Neural cell (in vitro differentiated cells): ENCODE measurements around the gene PTPRQ.

Experiments
- EP300 ChIP-seq: fragments of 450-650 bp; conservative IDR thresholded peaks from 2 replicates; pipeline ENCODE4 v1.6.1; 2014; ENCODE audit warnings: antibody characterized with exemption, mild to moderate bottlenecking, moderate library complexity; ENCODE audit not compliant: poor library complexity, severe bottlenecking
- EZH2 ChIP-seq: fragments of 200-600, 300-800 bp; shearing (Covaris generic), sonication (generic); IDR thresholded peaks from 2 replicates; pipeline ENCODE4 v1.6.1; 2014; ENCODE audit warnings: antibody characterized with exemption, low read length, borderline replicate concordance, mild to moderate bottlenecking; ENCODE audit not compliant: insufficient read depth, poor library complexity, severe bottlenecking
- TAF1 ChIP-seq: IDR thresholded peaks from 2 replicates; pipeline ENCODE4 v1.6.1; 2012; ENCODE audit warnings: low read depth
- TF ChIP-seq, protein P1 (sequence below): fragments of 450-650 bp; IDR thresholded peaks from 2 replicates; pipeline ENCODE4 v1.5.1; 2014; ENCODE audit warnings: antibody characterized with exemption, mild to moderate bottlenecking, moderate library complexity; ENCODE audit not compliant: poor library complexity, severe bottlenecking

DNA sequence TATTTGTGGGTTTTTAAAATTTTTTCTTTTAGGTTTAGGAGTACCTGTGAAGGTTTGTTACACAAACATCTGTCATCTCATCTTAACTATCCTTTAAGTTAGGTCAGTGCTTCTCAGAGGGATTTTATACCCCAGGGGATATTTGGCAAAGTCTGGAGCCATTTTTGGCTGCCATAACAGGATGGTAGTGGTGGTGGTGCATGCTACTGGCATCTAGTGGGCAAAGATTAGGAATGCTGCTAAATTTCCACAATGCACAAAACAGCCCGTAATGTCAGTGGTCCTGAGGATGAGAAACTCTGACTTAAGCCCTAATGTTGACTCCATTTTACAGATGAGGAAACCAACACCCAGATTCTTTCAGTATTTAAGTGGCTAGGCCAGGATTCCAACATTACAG lies 178.2 kb downstream of the PTPRQ start:
- TF ChIP-seq, protein P1, sequence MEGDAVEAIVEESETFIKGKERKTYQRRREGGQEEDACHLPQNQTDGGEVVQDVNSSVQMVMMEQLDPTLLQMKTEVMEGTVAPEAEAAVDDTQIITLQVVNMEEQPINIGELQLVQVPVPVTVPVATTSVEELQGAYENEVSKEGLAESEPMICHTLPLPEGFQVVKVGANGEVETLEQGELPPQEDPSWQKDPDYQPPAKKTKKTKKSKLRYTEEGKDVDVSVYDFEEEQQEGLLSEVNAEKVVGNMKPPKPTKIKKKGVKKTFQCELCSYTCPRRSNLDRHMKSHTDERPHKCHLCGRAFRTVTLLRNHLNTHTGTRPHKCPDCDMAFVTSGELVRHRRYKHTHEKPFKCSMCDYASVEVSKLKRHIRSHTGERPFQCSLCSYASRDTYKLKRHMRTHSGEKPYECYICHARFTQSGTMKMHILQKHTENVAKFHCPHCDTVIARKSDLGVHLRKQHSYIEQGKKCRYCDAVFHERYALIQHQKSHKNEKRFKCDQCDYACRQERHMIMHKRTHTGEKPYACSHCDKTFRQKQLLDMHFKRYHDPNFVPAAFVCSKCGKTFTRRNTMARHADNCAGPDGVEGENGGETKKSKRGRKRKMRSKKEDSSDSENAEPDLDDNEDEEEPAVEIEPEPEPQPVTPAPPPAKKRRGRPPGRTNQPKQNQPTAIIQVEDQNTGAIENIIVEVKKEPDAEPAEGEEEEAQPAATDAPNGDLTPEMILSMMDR = no peak
- TF ChIP-seq TAF1 = no peak
- no peak for TF ChIP-seq EZH2
- no peak for TF ChIP-seq EP300
